MM.1S (cell line): ENCODE data around the gene MACIR.

Experiments
- DNase-seq: peaks from one replicate; pipeline ENCODE4 v3.0.0-alpha.2; 2015
- H2AFZ ChIP-seq: fragments of 300-600 bp; sonication (generic); 2 replicates; pipeline ENCODE4 v1.6.0; 2016; ENCODE audit warnings: antibody characterized with exemption, low read length
- H3F3A ChIP-seq: fragments of 300-600 bp; sonication (generic); 2 replicates; pipeline ENCODE4 v1.6.1; 2016; ENCODE audit warnings: mild to moderate bottlenecking, antibody characterized with exemption, low read length, moderate library complexity, mixed read lengths; ENCODE audit not compliant: insufficient read depth
- H3K27ac ChIP-seq: fragments of 300-600 bp; sonication (generic); 2 replicates; pipeline ENCODE4 v1.5.1; 2016; ENCODE audit warnings: mild to moderate bottlenecking, low read length
- H3K27me3 ChIP-seq: fragments of 300-600 bp; sonication (generic); replicated peaks from 2 replicates; pipeline ENCODE4 v1.6.0; 2016; ENCODE audit warnings: low read length; ENCODE audit not compliant: insufficient read depth
- H3K36me3 ChIP-seq: fragments of 300-600 bp; sonication (generic); replicated peaks from 2 replicates; pipeline ENCODE4 v1.6.1; 2016; ENCODE audit warnings: mild to moderate bottlenecking, low read length, mixed read lengths; ENCODE audit not compliant: insufficient read depth
- H3K4me1 ChIP-seq: fragments of 300-600 bp; sonication (generic); 2 replicates; pipeline ENCODE4 v1.6.1; 2016; ENCODE audit warnings: low read length, mixed read lengths
- H3K4me2 ChIP-seq: fragments of 300-600 bp; sonication (generic); 2 replicates; pipeline ENCODE4 v1.6.0; 2016; ENCODE audit warnings: low read depth, low read length
- H3K4me3 ChIP-seq: fragments of 300-600 bp; sonication (generic); 2 replicates; pipeline ENCODE4 v1.5.1; 2016; ENCODE audit warnings: low read length, mixed read lengths
- H3K79me2 ChIP-seq: fragments of 300-600 bp; sonication (generic); 2 replicates; pipeline ENCODE4 v1.6.1; 2016; ENCODE audit warnings: mixed run types, low read length, mixed read lengths
- H3K9ac ChIP-seq: fragments of 300-600 bp; sonication (generic); 2 replicates; pipeline ENCODE4 v1.6.1; 2016; ENCODE audit warnings: low read length, mixed read lengths
- H3K9me2 ChIP-seq: fragments of 300-600 bp; sonication (generic); replicated peaks from 2 replicates; pipeline ENCODE4 v1.6.1; 2016; ENCODE audit warnings: mild to moderate bottlenecking, low read length, mixed read lengths; ENCODE audit not compliant: insufficient read depth
- H3K9me3 ChIP-seq: fragments of 300-600 bp; sonication (generic); replicated peaks from 2 replicates; pipeline ENCODE4 v1.6.1; 2016; ENCODE audit warnings: mild to moderate bottlenecking, low read length, mixed read lengths; ENCODE audit not compliant: insufficient read depth
- H4K20me1 ChIP-seq: fragments of 300-600 bp; sonication (generic); 2 replicates; pipeline ENCODE4 v1.6.1; 2016; ENCODE audit warnings: mild to moderate bottlenecking, low read length, moderate library complexity, mixed read lengths; ENCODE audit not compliant: insufficient read depth
- CTCF ChIP-seq: fragments of 300-600 bp; sonication (generic); IDR thresholded peaks from 2 replicates; pipeline ENCODE4 v1.5.1; 2016; ENCODE audit warnings: antibody characterized with exemption, low read length, mixed read lengths
- EZH2 ChIP-seq: fragments of 300-600 bp; sonication (generic); optimal IDR thresholded peaks from 2 replicates; pipeline ENCODE3; 2017; ENCODE audit warnings: low read depth, mild to moderate bottlenecking, antibody characterized with exemption, low read length, mixed read lengths
- EZH2phosphoT487 ChIP-seq: fragments of 300-600 bp; sonication (generic); IDR thresholded peaks from 2 replicates; pipeline ENCODE4 v1.6.1; 2018; ENCODE audit warnings: antibody characterized with exemption, low read length

Gene MACIR

GRCh38 chr5:103254921-103255320 is 3.6 kb upstream of the MACIR start:
- no peaks in the 10 kb centered on the region for H3K9me2 ChIP-seq
- H3F3A ChIP-seq = peaks cover 4% of the 10 kb centered on the region; the same call in 1 of the 2 replicates
- no peak for DNase-seq
- no peak overlapping the region for H3K4me3 ChIP-seq
- H3K27me3 ChIP-seq = no peaks in the 10 kb centered on the region
- H3K9ac ChIP-seq = no peak overlapping the region
- H3K27ac ChIP-seq = no peak overlapping the region
- no peaks in the 10 kb centered on the region for H3K9me3 ChIP-seq
- no peaks in the 10 kb centered on the region for H3K4me1 ChIP-seq
- H3K36me3 ChIP-seq = no peaks in the 10 kb centered on the region
- H4K20me1 ChIP-seq = no peaks in the 10 kb centered on the region
- no peak overlapping the region for H3K4me2 ChIP-seq
- no peak for TF ChIP-seq CTCF
- TF ChIP-seq EZH2 = no peak
- TF ChIP-seq EZH2phosphoT487 = no peak
- no peak overlapping the region for H2AFZ ChIP-seq
- peaks cover 6% of the 10 kb centered on the region for H3K79me2 ChIP-seq

GRCh38 chr5:103255691-103256090 is 2.9 kb upstream of the MACIR start:
- no peaks in the 10 kb centered on the region for H3K4me1 ChIP-seq
- H4K20me1 ChIP-seq = no peaks in the 10 kb centered on the region
- H2AFZ ChIP-seq = no peak overlapping the region
- no peaks in the 10 kb centered on the region for H3K9me2 ChIP-seq
- H3F3A ChIP-seq = peaks cover 7% of the 10 kb centered on the region; the same call in 1 of the 2 replicates
- H3K27ac ChIP-seq = no peak overlapping the region
- H3K27me3 ChIP-seq = no peaks in the 10 kb centered on the region
- H3K9ac ChIP-seq = no peak overlapping the region
- no peaks in the 10 kb centered on the region for H3K9me3 ChIP-seq
- no peak overlapping the region for H3K4me2 ChIP-seq
- no peaks in the 10 kb centered on the region for H3K36me3 ChIP-seq
- no peak for DNase-seq
- TF ChIP-seq CTCF = no peak
- no peak for TF ChIP-seq EZH2
- no peak for TF ChIP-seq EZH2phosphoT487
- peaks cover 14% of the 10 kb centered on the region for H3K79me2 ChIP-seq
- no peak overlapping the region for H3K4me3 ChIP-seq

GRCh38 chr5:103256178-103256577 is 2.4 kb upstream of the MACIR start:
- H3K36me3 ChIP-seq = no peaks in the 10 kb centered on the region
- DNase-seq = no peak
- no peak overlapping the region for H3K4me2 ChIP-seq
- no peak overlapping the region for H2AFZ ChIP-seq
- H3F3A ChIP-seq = peaks cover 12% of the 10 kb centered on the region; the same call in 1 of the 2 replicates
- no peaks in the 10 kb centered on the region for H3K9me3 ChIP-seq
- no peaks in the 10 kb centered on the region for H4K20me1 ChIP-seq
- H3K27me3 ChIP-seq = no peaks in the 10 kb centered on the region
- H3K4me1 ChIP-seq = no peaks in the 10 kb centered on the region
- H3K27ac ChIP-seq = no peak overlapping the region
- H3K9me2 ChIP-seq = no peaks in the 10 kb centered on the region
- H3K4me3 ChIP-seq = no peak overlapping the region
- TF ChIP-seq EZH2 (no peak), EZH2phosphoT487 (no peak), CTCF (peak; percentile 23)
- no peak overlapping the region for H3K9ac ChIP-seq
- peaks cover 19% of the 10 kb centered on the region for H3K79me2 ChIP-seq
